NCI-H1105 (cell line): ENCODE measurements around the gene CRACR2B.

ENCODE experiments used
- DNase-seq: peaks from one replicate; lab custom pipeline; 2025; lab: John Stamatoyannopoulos, UW

CRACR2B gene

GRCh38 chr11:868802-869201 is 41.1 kb downstream of the CRACR2B start:
- no peak for DNase-seq

GRCh38 chr11:869399-870126 is 41.8 kb downstream of the CRACR2B start:
- no peak for DNase-seq

GRCh38 chr11:870127-870413 is 42.4 kb downstream of the CRACR2B start:
- no peak for DNase-seq

GRCh38 chr11:870418-870817 is 42.7 kb downstream of the CRACR2B start:
- no peak for DNase-seq

GRCh38 chr11:871472-871871 is 43.8 kb downstream of the CRACR2B start:
- no peak for DNase-seq

DNA sequence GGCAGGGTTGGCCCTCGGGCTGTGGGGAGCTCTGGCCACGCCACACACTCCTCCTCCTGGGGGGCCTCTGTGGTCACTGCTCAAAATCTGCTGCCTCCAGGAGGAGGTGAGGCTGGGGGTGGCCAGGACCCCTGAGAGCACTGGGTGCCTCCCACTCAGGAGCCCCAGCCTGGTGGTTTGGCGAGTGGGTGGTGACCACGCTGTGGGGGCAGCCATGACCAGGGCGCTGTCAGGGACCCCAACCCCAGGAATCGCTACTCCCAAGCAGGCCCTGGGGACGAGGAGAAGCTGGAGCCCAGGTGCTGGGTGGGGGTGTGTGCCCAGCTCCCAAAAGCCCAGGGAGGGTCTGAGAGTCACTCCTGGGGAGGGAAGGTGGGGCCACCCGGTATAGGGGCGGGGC is 45.1 kb downstream of the CRACR2B start:
- DNase-seq, result no peak

DNA sequence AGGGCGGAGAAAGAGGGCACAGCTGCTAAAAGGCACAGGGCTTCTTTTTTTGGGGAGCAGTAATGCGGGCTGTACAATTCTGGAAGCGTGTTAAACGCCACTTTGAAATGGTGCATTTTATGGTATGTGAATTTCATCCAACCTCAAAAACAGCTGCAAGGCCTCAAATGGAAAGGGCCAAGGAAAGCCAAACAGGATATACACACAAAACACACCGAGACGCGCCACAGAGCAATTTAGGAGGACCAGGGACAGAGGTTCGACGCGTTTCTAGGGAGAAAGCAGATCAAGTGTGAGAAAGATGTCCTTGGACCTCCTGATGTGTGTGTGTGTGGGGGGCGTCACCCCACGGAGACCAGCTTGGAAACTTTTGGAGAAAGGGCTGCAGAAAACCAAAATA is 46.0 kb downstream of the CRACR2B start:
- no peak for DNase-seq

DNA sequence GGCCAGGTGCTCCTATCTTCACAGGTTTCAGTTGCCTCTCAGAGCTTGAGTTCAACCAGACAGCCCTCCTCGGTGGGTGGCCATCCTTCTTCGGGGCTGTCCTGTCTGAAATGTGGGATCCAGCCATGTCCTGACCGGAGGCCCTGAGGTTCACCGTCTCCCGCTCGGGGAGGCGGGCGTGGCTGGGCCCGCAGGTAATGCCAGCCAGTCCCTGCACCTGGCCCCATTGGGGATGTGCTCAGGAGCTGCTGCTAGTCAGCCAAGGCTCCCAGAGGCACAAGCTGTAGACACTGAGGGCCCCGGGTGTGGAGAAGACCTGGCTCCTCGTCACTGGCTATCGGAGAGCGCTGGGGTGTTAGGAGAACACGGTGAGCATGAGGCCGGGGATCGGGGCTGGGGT is 47.5 kb downstream of the CRACR2B start:
- DNase-seq, result no peak

- no peak for DNase-seq
Measured at GRCh38 chr11:875769-876301, 48.1 kb downstream of the CRACR2B start.

DNA sequence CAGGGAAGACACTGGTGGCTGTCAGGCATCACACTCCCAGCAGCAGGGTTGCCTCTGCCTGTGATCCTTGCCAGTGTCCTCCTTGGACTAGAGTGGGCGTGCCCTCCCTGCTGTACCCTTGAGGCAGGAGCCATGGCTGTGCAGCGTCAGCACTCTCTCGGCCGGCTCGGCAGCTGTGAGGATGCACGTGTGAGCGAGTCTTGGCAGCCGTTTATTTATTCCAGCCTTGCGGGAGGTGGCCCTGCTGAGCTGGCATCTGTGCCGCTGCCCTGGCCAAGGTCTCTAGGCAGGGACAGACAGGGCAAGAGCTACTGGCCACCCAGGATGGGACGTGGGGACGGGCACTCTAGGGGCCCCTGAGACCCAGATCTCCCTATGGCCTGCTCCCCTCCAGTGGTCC is 48.8 kb downstream of the CRACR2B start:
- no peak for DNase-seq

DNA sequence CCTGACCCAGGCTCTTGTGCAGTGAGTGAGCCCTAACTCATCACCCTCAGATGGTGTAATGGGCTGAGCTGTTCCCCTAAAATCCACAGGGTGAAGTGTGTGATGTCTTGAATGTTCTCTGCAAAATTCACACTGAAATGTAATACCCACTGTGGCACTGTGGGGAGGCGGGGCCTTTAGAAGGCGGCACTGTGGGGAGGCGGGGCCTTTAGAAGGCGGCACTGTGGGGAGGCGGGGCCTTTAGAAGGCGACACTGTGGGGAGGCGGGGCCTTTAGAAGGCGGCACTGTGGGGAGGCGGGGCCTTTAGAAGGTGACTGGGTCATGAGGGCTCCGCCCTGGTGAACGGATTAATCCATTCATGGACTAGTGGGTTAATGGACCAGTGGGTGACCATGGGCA is 49.8 kb downstream of the CRACR2B start:
- DNase-seq, result no peak

GRCh38 chr11:880447-880846 is 52.7 kb downstream of the CRACR2B start:
- DNase-seq, result no peak
